ENCODE measurements around the gene SEMA5B.

GRCh38 chr3:123018683-123019082, 8.9 kb downstream of the SEMA5B start:
- TF ChIP-seq CTCF (conservative IDR thresholded peaks at IDR 0.05) = no peak
- TF ChIP-seq EZH2 (IDR thresholded peaks at IDR 0.05; ENCODE audit: low read depth) = no peak

Data from PC-9 (cell line).